SJCRH30 (cell line): ENCODE measurements around the gene CACNA1A. TPM values are rescaled to one million over a fixed set of nuclear protein-coding genes. Genes with fewer than 3 reads are reported as not detected.

Experiments used
- DNase-seq, 2 experiments: peaks; one replicate each; pipeline ENCODE4 v3.0.0-alpha.2; 2015 to 2020
- H3K27ac ChIP-seq: fragments of 250-450 bp; sonication (Bioruptor Pico); 2 replicates; pipeline ENCODE4 v1.5.1; 2020; ENCODE audit warnings: mild to moderate bottlenecking, moderate library complexity
- H3K27me3 ChIP-seq: fragments of 250-450 bp; sonication (Bioruptor Pico); 2 replicates; pipeline ENCODE4 v1.5.1; 2020; ENCODE audit warnings: mild to moderate bottlenecking, moderate library complexity
- H3K36me3 ChIP-seq: fragments of 250-450 bp; sonication (Bioruptor Pico); 2 replicates; pipeline ENCODE4 v1.5.1; 2020; ENCODE audit warnings: mild to moderate bottlenecking, moderate library complexity
- H3K4me1 ChIP-seq: fragments of 250-450 bp; sonication (Bioruptor Pico); 2 replicates; pipeline ENCODE4 v1.5.1; 2020; ENCODE audit warnings: mild to moderate bottlenecking, moderate library complexity
- H3K4me3 ChIP-seq: fragments of 250-450 bp; sonication (Bioruptor Pico); 2 replicates; pipeline ENCODE4 v1.5.1; 2020; ENCODE audit warnings: mild to moderate bottlenecking, moderate library complexity
- H3K9me3 ChIP-seq: fragments of 250-450 bp; sonication (Bioruptor Pico); replicated peaks from 2 replicates; pipeline ENCODE4 v1.5.1; 2020; ENCODE audit warnings: mild to moderate bottlenecking, moderate library complexity
- total RNA-seq: library from RNA; depleted of rRNA; stranded (reverse); fragments of >200 nt; shearing (Covaris generic); gene quantifications from 2 replicates; pipeline ENCODE4 v1.2.3, GENCODE V29; 2014

Gene CACNA1A
- total RNA-seq, 1 experiment from 2014 or later: 0.12 TPM

GRCh38 chr19:13347367-13347766 is 158.9 kb downstream of the CACNA1A start:
- Histone ChIP-seq H3K9me3 (no peaks in the 10 kb centered on the region), H3K4me3 (no peak overlapping the region), H3K36me3 (no peaks in the 10 kb centered on the region), H3K27me3 (no peaks in the 10 kb centered on the region), H3K27ac (no peak overlapping the region), H3K4me1 (no peaks in the 10 kb centered on the region)
- peak; percentile 10 to 41 for DNase-seq

GRCh38 chr19:13343514-13343913 is 162.8 kb downstream of the CACNA1A start:
- Histone ChIP-seq H3K27me3 (peaks cover 3% of the 10 kb centered on the region; the same call in 1 of the 2 replicates), H3K4me3 (no peak overlapping the region), H3K4me1 (no peaks in the 10 kb centered on the region), H3K36me3 (no peaks in the 10 kb centered on the region), H3K9me3 (no peaks in the 10 kb centered on the region), H3K27ac (no peak overlapping the region)
- no peak for DNase-seq

- Histone ChIP-seq H3K27ac (no peak overlapping the region), H3K36me3 (no peaks in the 10 kb centered on the region), H3K27me3 (peaks cover 3% of the 10 kb centered on the region; the same call in 1 of the 2 replicates), H3K4me1 (no peaks in the 10 kb centered on the region), H3K4me3 (no peak overlapping the region), H3K9me3 (peaks cover under 1% of the 10 kb centered on the region)
- no peak for DNase-seq
These were observed 163.6 kb downstream of the CACNA1A start for GRCh38 chr19:13342672-13343071.

- H3K4me1 ChIP-seq: no peaks in the 10 kb centered on the region
- H3K4me3 ChIP-seq: no peak overlapping the region
- peaks cover 11% of the 10 kb centered on the region for H3K9me3 ChIP-seq
- H3K27me3 ChIP-seq: peaks cover 3% of the 10 kb centered on the region; the same call in 1 of the 2 replicates
- no peak for DNase-seq
- no peak overlapping the region for H3K27ac ChIP-seq
- H3K36me3 ChIP-seq: no peaks in the 10 kb centered on the region
These were observed 166.4 kb downstream of the CACNA1A start for GRCh38 chr19:13339869-13340268.

GRCh38 chr19:13337181-13337580 is 169.1 kb downstream of the CACNA1A start:
- H3K9me3 ChIP-seq: peaks cover 11% of the 10 kb centered on the region
- no peaks in the 10 kb centered on the region for H3K36me3 ChIP-seq
- H3K27me3 ChIP-seq: peaks cover 3% of the 10 kb centered on the region; the same call in 1 of the 2 replicates
- no peak overlapping the region for H3K4me3 ChIP-seq
- no peaks in the 10 kb centered on the region for H3K4me1 ChIP-seq
- no peak overlapping the region for H3K27ac ChIP-seq
- no peak for DNase-seq

- DNase-seq: no peak
- no peak overlapping the region for H3K27ac ChIP-seq
- H3K4me1 ChIP-seq: no peaks in the 10 kb centered on the region
- peaks cover 3% of the 10 kb centered on the region; the same call in 1 of the 2 replicates for H3K27me3 ChIP-seq
- no peaks in the 10 kb centered on the region for H3K36me3 ChIP-seq
- no peak overlapping the region for H3K4me3 ChIP-seq
- peaks cover 11% of the 10 kb centered on the region for H3K9me3 ChIP-seq
These were observed 171.3 kb downstream of the CACNA1A start for GRCh38 chr19:13334801-13335481.

GRCh38 chr19:13330285-13330684 is 176.0 kb downstream of the CACNA1A start:
- no peak for DNase-seq
- Histone ChIP-seq H3K4me1 (no peaks in the 10 kb centered on the region), H3K27ac (no peak overlapping the region), H3K36me3 (no peaks in the 10 kb centered on the region), H3K4me3 (no peak overlapping the region), H3K27me3 (no peaks in the 10 kb centered on the region), H3K9me3 (no peaks in the 10 kb centered on the region)

GRCh38 chr19:13329766-13330165 is 176.5 kb downstream of the CACNA1A start:
- DNase-seq: no peak
- Histone ChIP-seq H3K27ac (no peak overlapping the region), H3K4me3 (no peak overlapping the region), H3K36me3 (no peaks in the 10 kb centered on the region), H3K4me1 (no peaks in the 10 kb centered on the region), H3K27me3 (no peaks in the 10 kb centered on the region), H3K9me3 (no peaks in the 10 kb centered on the region)

GRCh38 chr19:13328241-13328640 is 178.0 kb downstream of the CACNA1A start:
- Histone ChIP-seq H3K36me3 (no peaks in the 10 kb centered on the region), H3K9me3 (no peaks in the 10 kb centered on the region), H3K27me3 (no peaks in the 10 kb centered on the region), H3K4me1 (no peaks in the 10 kb centered on the region), H3K4me3 (no peak overlapping the region), H3K27ac (no peak overlapping the region)
- no peak for DNase-seq

GRCh38 chr19:13319526-13319925 is 186.8 kb downstream of the CACNA1A start:
- Histone ChIP-seq H3K27me3 (no peaks in the 10 kb centered on the region), H3K36me3 (no peaks in the 10 kb centered on the region), H3K9me3 (peaks cover 3% of the 10 kb centered on the region; the same call in 1 of the 2 replicates), H3K4me3 (no peak overlapping the region), H3K27ac (no peak overlapping the region), H3K4me1 (no peaks in the 10 kb centered on the region)
- DNase-seq: no peak

GRCh38 chr19:13318190-13318589 is 188.1 kb downstream of the CACNA1A start:
- DNase-seq: no peak

GRCh38 chr19:13315495-13315894 is 190.8 kb downstream of the CACNA1A start:
- Histone ChIP-seq H3K9me3 (peaks cover 3% of the 10 kb centered on the region; the same call in 1 of the 2 replicates), H3K4me1 (no peaks in the 10 kb centered on the region), H3K36me3 (no peaks in the 10 kb centered on the region), H3K27me3 (no peaks in the 10 kb centered on the region), H3K4me3 (no peak overlapping the region), H3K27ac (no peak overlapping the region)
- DNase-seq: no peak

More at GRCh38 chr19:13318190-13318589, 188.1 kb downstream of the CACNA1A start:
- H3K36me3 ChIP-seq: no peaks in the 10 kb centered on the region
- peaks cover 3% of the 10 kb centered on the region; the same call in 1 of the 2 replicates for H3K9me3 ChIP-seq
- H3K27ac ChIP-seq: no peak overlapping the region
- no peaks in the 10 kb centered on the region for H3K27me3 ChIP-seq
- H3K4me3 ChIP-seq: no peak overlapping the region
- H3K4me1 ChIP-seq: no peaks in the 10 kb centered on the region

GRCh38 chr19:13314761-13315160 is 191.5 kb downstream of the CACNA1A start:
- Histone ChIP-seq H3K27me3 (no peaks in the 10 kb centered on the region), H3K9me3 (peaks cover 3% of the 10 kb centered on the region; the same call in 1 of the 2 replicates), H3K4me3 (no peak overlapping the region), H3K27ac (no peak overlapping the region), H3K4me1 (no peaks in the 10 kb centered on the region), H3K36me3 (no peaks in the 10 kb centered on the region)
- DNase-seq: no peak

- H3K4me3 ChIP-seq: no peak overlapping the region
- DNase-seq: no peak
- H3K27ac ChIP-seq: no peak overlapping the region
- no peaks in the 10 kb centered on the region for H3K4me1 ChIP-seq
- 0 out of 2 replicates have a peak, but pooled peaks cover 4% of the 10 kb centered on the region for H3K27me3 ChIP-seq
- peaks cover 3% of the 10 kb centered on the region; the same call in 1 of the 2 replicates for H3K9me3 ChIP-seq
- H3K36me3 ChIP-seq: no peaks in the 10 kb centered on the region
These were observed 192.4 kb downstream of the CACNA1A start for GRCh38 chr19:13313875-13314274.

- no peaks in the 10 kb centered on the region for H3K4me1 ChIP-seq
- no peak overlapping the region for H3K27ac ChIP-seq
- H3K27me3 ChIP-seq: peaks cover 19% of the 10 kb centered on the region
- no peak overlapping the region for H3K4me3 ChIP-seq
- DNase-seq: no peak
- H3K9me3 ChIP-seq: no peaks in the 10 kb centered on the region; the same call in 1 of the 2 replicates
- H3K36me3 ChIP-seq: no peaks in the 10 kb centered on the region
These were observed 196.4 kb downstream of the CACNA1A start for GRCh38 chr19:13309864-13310263.
